ENCODE results near the gene CRADD.

The CRADD gene

GRCh38 chr12:93895089-93895445, 217.9 kb downstream of the CRADD start:
- H3K4me1 ChIP-seq (ENCODE audit: insufficient read depth, low read length): peaks cover 10% of the 10 kb centered on the region; the same call in 1 of the 2 replicates
- no peaks in the 10 kb centered on the region for H3K36me3 ChIP-seq (ENCODE audit: insufficient read depth, low read length)
- WGBS: 82% methylated on average over 5 of the region's 6 CpGs
- no peak overlapping the region for H3K4me3 ChIP-seq (ENCODE audit: low read length)
- H3K27ac ChIP-seq (ENCODE audit: low read depth, low read length): no peak overlapping the region
- H3K27me3 ChIP-seq (ENCODE audit: insufficient read depth, low read length): no peaks in the 10 kb centered on the region
- H3K9ac ChIP-seq (ENCODE audit: low read depth, low read length): no peak overlapping the region
- no peaks in the 10 kb centered on the region for H3K9me3 ChIP-seq (ENCODE audit: insufficient read depth, low read depth, low read length)

- no peak overlapping the region for H3K9ac ChIP-seq (ENCODE audit: low read depth, low read length)
- no peak overlapping the region for H3K4me3 ChIP-seq (ENCODE audit: low read length)
- H3K27ac ChIP-seq (ENCODE audit: low read depth, low read length): no peak overlapping the region
- H3K4me1 ChIP-seq (ENCODE audit: insufficient read depth, low read length): peaks cover 10% of the 10 kb centered on the region; the same call in 1 of the 2 replicates
- no peaks in the 10 kb centered on the region for H3K36me3 ChIP-seq (ENCODE audit: insufficient read depth, low read length)
- no peaks in the 10 kb centered on the region for H3K9me3 ChIP-seq (ENCODE audit: insufficient read depth, low read depth, low read length)
- no peaks in the 10 kb centered on the region for H3K27me3 ChIP-seq (ENCODE audit: insufficient read depth, low read length)
- 94% methylated on average over 1 of the region's 1 CpG for WGBS
Observed at GRCh38 chr12:93896427-93896826, 219.3 kb downstream of the CRADD start.

GRCh38 chr12:93896952-93897351, 219.8 kb downstream of the CRADD start:
- H3K4me1 ChIP-seq (ENCODE audit: insufficient read depth, low read length): peaks cover 10% of the 10 kb centered on the region; the same call in 1 of the 2 replicates
- H3K9me3 ChIP-seq (ENCODE audit: insufficient read depth, low read depth, low read length): no peaks in the 10 kb centered on the region
- H3K27ac ChIP-seq (ENCODE audit: low read depth, low read length): no peak overlapping the region
- H3K9ac ChIP-seq (ENCODE audit: low read depth, low read length): no peak overlapping the region
- no peak overlapping the region for H3K4me3 ChIP-seq (ENCODE audit: low read length)
- WGBS: 77% methylated on average over 6 of the region's 6 CpGs
- H3K36me3 ChIP-seq (ENCODE audit: insufficient read depth, low read length): no peaks in the 10 kb centered on the region
- H3K27me3 ChIP-seq (ENCODE audit: insufficient read depth, low read length): no peaks in the 10 kb centered on the region

GRCh38 chr12:93901739-93902138, 224.6 kb downstream of the CRADD start:
- WGBS: 96% methylated on average over 2 of the region's 3 CpGs
- H3K9ac ChIP-seq (ENCODE audit: low read depth, low read length): no peak overlapping the region
- H3K36me3 ChIP-seq (ENCODE audit: insufficient read depth, low read length): no peaks in the 10 kb centered on the region
- H3K4me1 ChIP-seq (ENCODE audit: insufficient read depth, low read length): no peaks in the 10 kb centered on the region
- no peaks in the 10 kb centered on the region for H3K27me3 ChIP-seq (ENCODE audit: insufficient read depth, low read length)
- H3K27ac ChIP-seq (ENCODE audit: low read depth, low read length): no peak overlapping the region
- no peak overlapping the region for H3K4me3 ChIP-seq (ENCODE audit: low read length)
- no peaks in the 10 kb centered on the region for H3K9me3 ChIP-seq (ENCODE audit: insufficient read depth, low read depth, low read length)

GRCh38 chr12:93902192-93902591, 225.0 kb downstream of the CRADD start:
- Histone ChIP-seq H3K9ac (ENCODE audit: low read depth, low read length) (no peak overlapping the region), H3K9me3 (ENCODE audit: insufficient read depth, low read depth, low read length) (no peaks in the 10 kb centered on the region), H3K27ac (ENCODE audit: low read depth, low read length) (no peak overlapping the region), H3K27me3 (ENCODE audit: insufficient read depth, low read length) (no peaks in the 10 kb centered on the region), H3K36me3 (ENCODE audit: insufficient read depth, low read length) (no peaks in the 10 kb centered on the region), H3K4me3 (ENCODE audit: low read length) (no peak overlapping the region), H3K4me1 (ENCODE audit: insufficient read depth, low read length) (no peaks in the 10 kb centered on the region)
- 96% methylated on average over 4 of the region's 4 CpGs for WGBS

- Histone ChIP-seq H3K4me1 (ENCODE audit: insufficient read depth, low read length) (no peaks in the 10 kb centered on the region), H3K36me3 (ENCODE audit: insufficient read depth, low read length) (no peaks in the 10 kb centered on the region), H3K27me3 (ENCODE audit: insufficient read depth, low read length) (no peaks in the 10 kb centered on the region), H3K9me3 (ENCODE audit: insufficient read depth, low read depth, low read length) (no peaks in the 10 kb centered on the region), H3K27ac (ENCODE audit: low read depth, low read length) (no peak overlapping the region), H3K4me3 (ENCODE audit: low read length) (no peak overlapping the region), H3K9ac (ENCODE audit: low read depth, low read length) (no peak overlapping the region)
- WGBS: 90% methylated on average over 5 of the region's 5 CpGs
Observed at GRCh38 chr12:93902736-93903562, 225.8 kb downstream of the CRADD start.

GRCh38 chr12:93904124-93904523, 226.9 kb downstream of the CRADD start:
- no peaks in the 10 kb centered on the region for H3K27me3 ChIP-seq (ENCODE audit: insufficient read depth, low read length)
- WGBS: 69% methylated on average over 4 of the region's 4 CpGs
- H3K9ac ChIP-seq (ENCODE audit: low read depth, low read length): no peak overlapping the region
- H3K27ac ChIP-seq (ENCODE audit: low read depth, low read length): no peak overlapping the region
- no peaks in the 10 kb centered on the region for H3K36me3 ChIP-seq (ENCODE audit: insufficient read depth, low read length)
- no peaks in the 10 kb centered on the region for H3K4me1 ChIP-seq (ENCODE audit: insufficient read depth, low read length)
- H3K9me3 ChIP-seq (ENCODE audit: insufficient read depth, low read depth, low read length): no peaks in the 10 kb centered on the region
- no peak overlapping the region for H3K4me3 ChIP-seq (ENCODE audit: low read length)

GRCh38 chr12:93908264-93908663, 231.1 kb downstream of the CRADD start:
- no peak overlapping the region for H3K9ac ChIP-seq (ENCODE audit: low read depth, low read length)
- H3K27me3 ChIP-seq (ENCODE audit: insufficient read depth, low read length): no peaks in the 10 kb centered on the region
- H3K36me3 ChIP-seq (ENCODE audit: insufficient read depth, low read length): no peaks in the 10 kb centered on the region
- no peaks in the 10 kb centered on the region for H3K4me1 ChIP-seq (ENCODE audit: insufficient read depth, low read length)
- no peaks in the 10 kb centered on the region for H3K9me3 ChIP-seq (ENCODE audit: insufficient read depth, low read depth, low read length)
- no peak overlapping the region for H3K4me3 ChIP-seq (ENCODE audit: low read length)
- 100% methylated on average over 2 of the region's 2 CpGs for WGBS
- H3K27ac ChIP-seq (ENCODE audit: low read depth, low read length): no peak overlapping the region

GRCh38 chr12:93908846-93909567, 231.8 kb downstream of the CRADD start:
- WGBS: 90% methylated on average over 12 of the region's 12 CpGs
- Histone ChIP-seq H3K27ac (ENCODE audit: low read depth, low read length) (no peak overlapping the region), H3K9ac (ENCODE audit: low read depth, low read length) (no peak overlapping the region), H3K9me3 (ENCODE audit: insufficient read depth, low read depth, low read length) (no peaks in the 10 kb centered on the region), H3K4me3 (ENCODE audit: low read length) (no peak overlapping the region), H3K36me3 (ENCODE audit: insufficient read depth, low read length) (no peaks in the 10 kb centered on the region), H3K4me1 (ENCODE audit: insufficient read depth, low read length) (no peaks in the 10 kb centered on the region), H3K27me3 (ENCODE audit: insufficient read depth, low read length) (no peaks in the 10 kb centered on the region)

- Histone ChIP-seq H3K9ac (ENCODE audit: low read depth, low read length) (no peak overlapping the region), H3K4me3 (ENCODE audit: low read length) (no peak overlapping the region), H3K27me3 (ENCODE audit: insufficient read depth, low read length) (no peaks in the 10 kb centered on the region), H3K27ac (ENCODE audit: low read depth, low read length) (no peak overlapping the region), H3K36me3 (ENCODE audit: insufficient read depth, low read length) (no peaks in the 10 kb centered on the region), H3K4me1 (ENCODE audit: insufficient read depth, low read length) (no peaks in the 10 kb centered on the region), H3K9me3 (ENCODE audit: insufficient read depth, low read depth, low read length) (no peaks in the 10 kb centered on the region)
- WGBS: 93% methylated on average over 1 of the region's 1 CpG
Observed at GRCh38 chr12:93911396-93911795, 234.2 kb downstream of the CRADD start.

- Histone ChIP-seq H3K4me1 (ENCODE audit: insufficient read depth, low read length) (no peaks in the 10 kb centered on the region), H3K9me3 (ENCODE audit: insufficient read depth, low read depth, low read length) (no peaks in the 10 kb centered on the region), H3K9ac (ENCODE audit: low read depth, low read length) (no peak overlapping the region), H3K36me3 (ENCODE audit: insufficient read depth, low read length) (no peaks in the 10 kb centered on the region), H3K4me3 (ENCODE audit: low read length) (no peak overlapping the region), H3K27me3 (ENCODE audit: insufficient read depth, low read length) (no peaks in the 10 kb centered on the region), H3K27ac (ENCODE audit: low read depth, low read length) (no peak overlapping the region)
- 97% methylated on average over 6 of the region's 6 CpGs for WGBS
Observed at GRCh38 chr12:93912086-93912733, 235.0 kb downstream of the CRADD start.
